ENCODE measurements around the gene CYTL1.

- TF ChIP-seq, protein P1, sequence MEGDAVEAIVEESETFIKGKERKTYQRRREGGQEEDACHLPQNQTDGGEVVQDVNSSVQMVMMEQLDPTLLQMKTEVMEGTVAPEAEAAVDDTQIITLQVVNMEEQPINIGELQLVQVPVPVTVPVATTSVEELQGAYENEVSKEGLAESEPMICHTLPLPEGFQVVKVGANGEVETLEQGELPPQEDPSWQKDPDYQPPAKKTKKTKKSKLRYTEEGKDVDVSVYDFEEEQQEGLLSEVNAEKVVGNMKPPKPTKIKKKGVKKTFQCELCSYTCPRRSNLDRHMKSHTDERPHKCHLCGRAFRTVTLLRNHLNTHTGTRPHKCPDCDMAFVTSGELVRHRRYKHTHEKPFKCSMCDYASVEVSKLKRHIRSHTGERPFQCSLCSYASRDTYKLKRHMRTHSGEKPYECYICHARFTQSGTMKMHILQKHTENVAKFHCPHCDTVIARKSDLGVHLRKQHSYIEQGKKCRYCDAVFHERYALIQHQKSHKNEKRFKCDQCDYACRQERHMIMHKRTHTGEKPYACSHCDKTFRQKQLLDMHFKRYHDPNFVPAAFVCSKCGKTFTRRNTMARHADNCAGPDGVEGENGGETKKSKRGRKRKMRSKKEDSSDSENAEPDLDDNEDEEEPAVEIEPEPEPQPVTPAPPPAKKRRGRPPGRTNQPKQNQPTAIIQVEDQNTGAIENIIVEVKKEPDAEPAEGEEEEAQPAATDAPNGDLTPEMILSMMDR (IDR thresholded peaks at IDR 0.05) = no peak
- TF ChIP-seq POLR2A (IDR thresholded peaks at IDR 0.05) = no peak
These were observed 9.5 kb downstream of the CYTL1 start for GRCh38 chr4:5009796-5010195.

Measured in body of pancreas (tissue), 4 donors.